Upper lobe of right lung (tissue), 1 donor: ENCODE measurements around the gene MAP3K5. TPM values are rescaled to one million over a fixed set of nuclear protein-coding genes. Genes with fewer than 3 reads are reported as not detected.

Experiments
- ATAC-seq: fragments of 200-7000 bp; cut with Tn5 transposase; one replicate; pipeline ENCODE4 v1.9.1; 2020; ENCODE audit warnings: mild to moderate bottlenecking, moderate library complexity
- DNase-seq: peaks from one replicate; pipeline ENCODE4 v3.0.0-alpha.2; 2020
- H3K27ac ChIP-seq: fragments of 200-600 bp; one replicate; pipeline ENCODE4 v1.8.0; 2022
- H3K27me3 ChIP-seq: fragments of 200-600 bp; one replicate; pipeline ENCODE4 v1.8.0; 2022; ENCODE audit warnings: mild to moderate bottlenecking
- H3K36me3 ChIP-seq: fragments of 200-600 bp; one replicate; pipeline ENCODE4 v1.8.0; 2022
- H3K4me1 ChIP-seq: fragments of 200-600 bp; one replicate; pipeline ENCODE4 v1.8.0; 2022
- H3K4me3 ChIP-seq: fragments of 200-600 bp; one replicate; pipeline ENCODE4 v1.8.0; 2022; ENCODE audit warnings: mild to moderate bottlenecking
- H3K9me3 ChIP-seq: fragments of 200-600 bp; one replicate; pipeline ENCODE4 v1.8.0; 2022
- CTCF ChIP-seq: fragments of 200-600 bp; IDR thresholded peaks from one replicate; pipeline ENCODE4 v1.8.0; 2022; ENCODE audit warnings: antibody characterized with exemption
- intact Hi-C: fragments of 100-400 bp; cut with DNase I; formaldehyde crosslinking; loops from one replicate; pipeline ENCODE4 v1.11.0; 2022
- total RNA-seq: library from RNA; stranded (reverse); fragmentation: NEBNext Ultra II Directional; extraction: Animal tissue kit (Norgen Biotek cat#: 25700); gene quantifications from one replicate; pipeline ENCODE4 v1.2.1, GENCODE V29; 2021
- donor health status: DM: no; HTN: yes; CAD: no; lungs with severe emphysema.

Gene MAP3K5
- total RNA-seq, 1 donor from 2014 or later: 32.5 TPM

- Histone ChIP-seq H3K27ac (no peak overlapping the region), H3K27me3 (no peaks in the 10 kb centered on the region), H3K9me3 (no peaks in the 10 kb centered on the region), H3K4me3 (no peak overlapping the region), H3K4me1 (peaks cover 37% of the 10 kb centered on the region), H3K36me3 (no peaks in the 10 kb centered on the region)
- no peak for DNase-seq
- no peak for TF ChIP-seq CTCF
- intact Hi-C loops: no loop called here
- no peak for ATAC-seq
Measured at GRCh38 chr6:136736281-136736960, 55.9 kb downstream of the MAP3K5 start.

GRCh38 chr6:136734977-136735376 lies 57.3 kb downstream of the MAP3K5 start:
- DNase-seq: no peak
- peaks cover 28% of the 10 kb centered on the region for H3K4me1 ChIP-seq
- no peak overlapping the region for H3K4me3 ChIP-seq
- no peak overlapping the region for H3K27ac ChIP-seq
- ATAC-seq: no peak
- TF ChIP-seq CTCF: no peak
- no peaks in the 10 kb centered on the region for H3K36me3 ChIP-seq
- H3K9me3 ChIP-seq: no peaks in the 10 kb centered on the region
- intact Hi-C loops: no loop called here
- no peaks in the 10 kb centered on the region for H3K27me3 ChIP-seq

GRCh38 chr6:136732889-136733288 lies 59.4 kb downstream of the MAP3K5 start:
- intact Hi-C loops: no loop called here
- ATAC-seq (no peak), DNase-seq (no peak)
- Histone ChIP-seq H3K4me1 (peaks cover 9% of the 10 kb centered on the region), H3K4me3 (no peak overlapping the region), H3K27ac (no peak overlapping the region), H3K27me3 (no peaks in the 10 kb centered on the region), H3K9me3 (no peaks in the 10 kb centered on the region), H3K36me3 (no peaks in the 10 kb centered on the region)
- TF ChIP-seq CTCF: no peak

GRCh38 chr6:136729832-136730231 lies 62.4 kb downstream of the MAP3K5 start:
- Histone ChIP-seq H3K4me3 (no peak overlapping the region), H3K9me3 (no peaks in the 10 kb centered on the region), H3K27me3 (no peaks in the 10 kb centered on the region), H3K27ac (no peak overlapping the region), H3K4me1 (no peaks in the 10 kb centered on the region), H3K36me3 (no peaks in the 10 kb centered on the region)
- no peak for TF ChIP-seq CTCF
- ATAC-seq: no peak
- DNase-seq: no peak
- intact Hi-C loops: no loop called here

- Histone ChIP-seq H3K27ac (no peak overlapping the region), H3K9me3 (no peaks in the 10 kb centered on the region), H3K27me3 (no peaks in the 10 kb centered on the region), H3K4me1 (no peaks in the 10 kb centered on the region), H3K36me3 (no peaks in the 10 kb centered on the region), H3K4me3 (no peak overlapping the region)
- no peak for ATAC-seq
- intact Hi-C loops: no loop called here
- no peak for DNase-seq
- TF ChIP-seq CTCF: no peak
Measured at GRCh38 chr6:136728976-136729515, 63.2 kb downstream of the MAP3K5 start.
